22Rv1 (cell line): ENCODE results near the gene PGS1.

ENCODE experiments used
- CTCF ChIP-seq: fragments of 450-650 bp; IDR thresholded peaks from 2 replicates; pipeline ENCODE4 v1.5.1; 2017; ENCODE audit warnings: mild to moderate bottlenecking
- ZFX ChIP-seq: fragments of 450-650 bp; IDR thresholded peaks from 2 replicates; pipeline ENCODE4 v1.6.1; 2017; ENCODE audit warnings: antibody characterized with exemption, borderline replicate concordance

GRCh38 chr17:78473951-78474613 lies 95.6 kb downstream of the PGS1 start:
- TF ChIP-seq CTCF (no peak), ZFX (no peak)
